HG03159 (cell line): ENCODE results near the gene MSANTD2.

Experiments
- ATAC-seq: cut with Tn5 transposase; IDR thresholded peaks from one replicate; pipeline ENCODE4 v1.9.1; 2021; ENCODE audit warnings: mild to moderate bottlenecking, moderate library complexity; ENCODE audit not compliant: unreplicated experiment

MSANTD2 gene

DNA sequence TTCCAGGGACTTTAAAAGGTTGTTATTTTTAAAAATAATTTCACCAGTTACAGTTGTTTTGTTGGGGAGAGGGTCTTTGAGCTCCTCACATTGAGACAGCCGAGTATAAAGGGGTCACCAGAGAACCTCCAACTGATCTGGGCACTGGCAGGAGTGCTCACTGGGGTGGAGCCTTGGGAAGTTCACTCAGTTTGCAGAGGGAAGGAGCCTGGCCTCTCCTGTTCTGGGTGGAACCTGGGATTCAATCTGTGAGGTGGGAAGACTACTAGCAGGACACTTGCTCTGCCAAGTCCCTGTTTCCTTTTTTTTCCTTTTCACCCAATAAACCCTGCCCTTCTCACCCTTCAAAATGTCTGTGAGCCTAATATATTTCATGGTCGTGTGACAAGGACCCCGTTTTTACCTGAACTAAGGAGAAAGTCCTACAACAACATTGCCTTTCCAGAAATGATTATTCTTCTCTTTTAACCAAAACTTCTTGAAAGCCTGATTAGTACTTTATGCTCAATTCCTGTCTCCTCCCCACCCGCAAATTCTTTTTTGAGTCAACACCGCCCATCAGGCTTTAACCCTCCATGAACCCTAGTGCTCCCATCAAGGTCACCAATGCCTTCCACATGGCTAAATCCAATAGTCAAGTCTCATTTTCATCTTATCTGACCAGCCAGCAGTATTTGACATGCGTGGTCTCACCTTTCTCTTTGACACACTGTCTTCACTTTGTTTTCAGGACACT, 22.0 kb upstream of the MSANTD2 start:
- no peak for ATAC-seq

DNA sequence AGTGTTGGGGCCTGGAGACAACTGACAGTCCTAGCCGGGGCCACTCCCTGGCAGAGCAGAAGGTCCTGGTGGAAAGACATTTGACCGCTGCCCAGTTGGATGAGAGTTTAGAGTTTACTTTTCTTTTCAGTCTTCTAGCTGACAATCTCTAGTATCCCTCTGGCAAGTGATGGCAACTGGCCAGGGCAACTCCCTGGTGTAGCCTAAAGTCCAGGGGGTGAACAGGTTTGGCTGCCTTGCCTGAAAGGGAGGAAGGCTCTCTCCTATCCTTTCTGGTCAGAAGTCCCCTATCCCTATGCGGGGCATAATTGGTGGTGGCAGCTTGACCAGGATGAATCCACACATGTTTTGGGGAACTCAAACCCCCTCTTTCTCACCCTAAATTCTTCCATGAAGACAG, 16.8 kb upstream of the MSANTD2 start:
- no peak for ATAC-seq

- ATAC-seq = no peak
Measured at GRCh38 chr11:124814739-124815138, 14.5 kb upstream of the MSANTD2 start.

DNA sequence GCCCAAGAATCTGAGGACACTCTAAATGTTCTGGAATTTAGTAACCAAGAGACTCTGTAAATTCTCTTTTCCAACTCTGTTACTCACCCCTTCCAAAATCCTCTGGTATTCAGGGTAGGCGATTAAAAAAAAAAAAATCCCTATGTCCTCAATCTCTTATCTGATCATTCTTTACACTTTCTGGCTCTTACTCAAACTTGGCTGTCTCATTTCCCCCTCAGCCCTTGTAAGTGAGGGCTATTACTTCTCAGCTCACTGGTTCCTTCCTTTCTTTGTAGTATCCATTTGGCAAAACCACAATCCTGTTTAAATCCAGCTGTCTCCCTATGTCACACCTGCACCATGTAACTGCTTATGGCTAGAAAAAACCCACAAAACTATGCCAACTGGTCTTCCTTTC, 12.7 kb upstream of the MSANTD2 start:
- ATAC-seq = no peak

DNA sequence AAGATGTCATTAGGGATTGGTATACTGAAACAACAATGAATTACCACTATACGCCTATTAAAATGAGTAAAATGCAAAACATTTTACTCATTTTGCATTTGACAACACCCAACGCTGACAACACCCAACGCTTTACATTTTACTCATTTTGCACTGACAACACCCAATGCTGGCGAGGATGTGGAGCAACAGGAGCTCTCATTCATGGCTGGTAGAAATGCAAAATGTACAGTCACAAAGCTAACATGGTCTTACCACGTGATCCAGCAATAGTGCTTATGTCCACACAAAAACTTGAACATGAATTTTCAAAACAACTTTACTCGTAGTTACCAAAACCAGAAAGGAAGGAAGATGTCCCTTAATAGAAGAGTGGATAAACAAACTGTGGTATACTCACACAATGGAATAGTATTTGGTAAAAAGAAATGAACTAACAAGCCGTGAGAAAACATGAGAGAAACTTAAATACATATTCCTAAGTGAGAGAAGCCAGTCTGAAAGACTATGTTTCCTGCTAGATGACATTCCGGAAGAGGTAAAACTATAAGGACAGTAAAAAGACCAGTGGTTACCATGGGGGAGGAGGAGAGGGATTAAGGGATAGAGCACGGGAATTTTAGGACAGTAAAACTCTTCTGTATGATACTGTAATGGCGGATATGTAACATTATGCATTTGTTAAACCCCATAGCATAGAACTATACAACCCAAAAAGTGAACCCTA, 11.4 kb upstream of the MSANTD2 start:
- no peak for ATAC-seq

DNA sequence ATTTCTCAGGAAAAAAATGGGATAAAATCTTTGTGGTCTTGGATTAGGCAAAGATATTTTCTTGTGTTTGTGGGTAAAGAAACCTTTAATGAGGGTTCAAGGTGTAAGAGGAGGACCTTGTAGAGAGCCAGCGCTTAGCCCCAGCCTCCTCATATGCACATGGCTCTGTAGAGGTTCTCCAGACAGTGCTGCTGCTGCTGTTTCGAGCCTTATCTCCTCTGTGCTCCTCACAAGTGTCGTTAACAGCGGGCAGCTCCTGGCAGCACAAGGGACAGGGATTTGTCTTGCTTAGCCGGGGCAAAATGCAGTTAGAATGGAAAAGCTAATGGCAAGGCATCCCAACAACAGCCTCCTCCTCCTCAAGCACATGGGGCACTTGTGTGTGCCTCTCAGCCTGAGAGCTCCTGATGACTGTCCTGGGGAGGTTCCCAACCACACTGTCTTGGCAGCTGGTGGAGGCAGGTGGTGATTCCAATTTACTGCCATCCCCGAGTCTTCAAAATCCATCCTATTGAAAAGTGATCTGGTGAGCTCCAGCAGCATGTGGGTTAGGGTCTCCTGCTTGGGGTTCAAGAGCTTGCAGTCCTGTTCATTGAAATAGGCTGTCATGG, 7.6 kb upstream of the MSANTD2 start:
- no peak for ATAC-seq

DNA sequence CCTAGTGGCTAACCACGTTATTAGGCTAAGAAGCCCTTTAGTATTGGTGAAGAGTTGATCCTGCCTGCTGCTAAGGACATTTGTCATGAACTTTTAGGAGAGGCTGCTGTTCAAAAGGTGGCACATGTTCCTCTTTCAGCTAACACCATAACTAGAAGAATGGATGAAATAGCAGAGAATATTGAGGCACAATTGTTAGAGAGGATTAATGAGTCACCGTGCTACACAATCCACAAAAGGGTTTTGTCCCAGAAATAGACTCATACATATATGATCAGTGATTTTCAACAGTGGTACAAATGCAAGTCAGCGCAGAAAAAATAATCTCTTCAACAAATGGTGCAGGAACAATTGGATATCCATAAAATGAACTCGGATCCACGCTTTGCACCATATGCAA, 7.0 kb upstream of the MSANTD2 start:
- no peak for ATAC-seq

DNA sequence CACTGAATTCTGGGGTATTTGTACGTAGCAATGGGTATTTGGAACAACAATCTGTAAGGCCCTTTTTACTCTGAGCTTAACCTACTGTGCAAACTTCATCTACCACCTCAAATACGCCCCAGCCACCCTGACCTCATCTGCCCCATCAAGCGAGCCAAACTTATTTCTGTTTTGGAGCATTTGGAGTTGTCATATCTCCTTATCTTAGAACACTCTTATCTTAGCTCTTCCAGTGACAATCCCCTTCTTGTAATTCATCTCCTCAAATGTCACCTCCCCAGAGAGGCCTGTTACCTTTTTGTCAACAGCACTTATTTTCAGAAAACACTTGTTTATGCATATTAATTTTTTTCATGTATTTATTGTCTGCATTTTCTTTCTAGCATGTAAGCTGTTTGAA, 4.7 kb upstream of the MSANTD2 start:
- no peak for ATAC-seq

- no peak for ATAC-seq
Measured at GRCh38 chr11:124801636-124802312, 1.6 kb upstream of the MSANTD2 start.

DNA sequence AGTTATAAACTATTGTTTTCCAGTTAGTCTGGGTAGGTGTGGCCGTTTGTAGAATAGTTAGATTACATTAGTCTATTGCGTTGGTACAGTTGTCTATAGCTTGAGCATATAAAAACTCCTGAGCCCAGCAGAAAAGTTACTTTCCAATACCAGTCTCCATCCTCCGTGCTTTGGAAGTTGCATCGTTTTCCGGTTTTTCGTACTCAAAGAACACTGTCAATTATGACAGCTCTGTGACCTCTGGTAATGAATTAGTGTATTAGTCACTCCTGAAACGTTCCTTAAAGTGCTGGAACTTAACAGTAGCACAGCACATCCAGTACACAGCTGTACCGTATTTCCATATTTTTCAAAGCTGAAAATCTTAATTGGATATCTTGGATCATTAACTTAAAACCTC, 808 bp upstream of the MSANTD2 start:
- ATAC-seq = no peak

DNA sequence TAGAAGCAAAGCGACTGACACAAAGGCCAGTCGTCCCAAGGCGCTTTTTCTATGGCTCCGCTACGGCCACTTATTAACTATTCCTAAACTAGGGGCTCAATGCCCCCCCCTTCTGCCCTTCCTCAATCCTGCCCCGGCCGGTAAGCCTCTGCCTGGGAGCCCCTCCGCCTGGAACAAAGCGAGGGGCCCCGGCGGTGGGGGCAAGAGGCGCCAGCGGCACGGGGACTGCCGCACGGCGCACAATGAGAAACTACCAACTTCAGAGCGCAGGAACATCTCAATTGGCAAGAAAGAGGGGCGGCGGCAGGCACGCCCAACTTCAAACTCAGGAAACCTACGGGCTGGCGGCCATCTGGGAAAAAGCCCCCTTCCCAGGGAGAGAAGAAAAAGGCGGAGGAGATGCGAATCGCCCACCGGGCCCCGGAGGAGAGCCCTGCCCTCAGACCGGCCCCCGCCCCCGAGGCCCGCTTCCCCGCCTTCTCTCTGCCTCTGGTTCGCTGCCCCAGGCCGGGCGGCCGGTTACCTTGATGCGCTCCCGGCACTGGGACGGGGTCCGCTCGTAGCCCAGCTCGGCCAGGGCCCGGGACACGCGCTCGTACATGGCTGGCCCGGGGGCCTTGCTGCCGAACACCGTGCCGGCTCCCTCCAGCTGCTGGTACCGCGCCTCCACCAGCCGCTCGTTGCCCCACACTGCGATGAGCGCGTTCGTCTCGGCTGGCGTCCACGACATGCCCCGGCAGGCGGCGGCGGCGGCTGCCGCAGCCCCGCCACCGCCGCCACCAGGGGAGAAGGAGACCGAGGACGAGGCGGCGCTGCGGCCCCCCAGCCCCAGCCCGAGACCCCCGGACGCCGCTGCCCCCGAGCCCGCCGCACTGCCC, 619 bp downstream of the MSANTD2 start:
- ATAC-seq = peak; percentile 43

DNA sequence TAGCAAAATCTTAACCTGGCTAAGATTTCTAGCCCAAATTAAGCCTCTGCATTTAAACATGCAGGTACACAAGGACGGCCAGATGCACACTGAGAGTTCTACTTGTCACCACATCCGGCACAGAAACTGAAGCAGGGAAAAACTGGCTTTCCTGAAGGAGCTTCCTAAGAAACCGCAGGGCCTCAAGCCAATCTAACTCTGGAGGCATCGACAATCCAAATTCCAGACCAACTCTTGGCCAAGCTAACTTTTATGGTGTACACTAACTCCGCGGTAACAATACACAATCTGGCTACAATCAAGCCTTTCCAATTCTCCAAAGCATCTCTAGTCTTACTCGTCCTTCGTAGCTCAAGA, 1.2 kb downstream of the MSANTD2 start:
- peak; percentile 27 for ATAC-seq

GRCh38 chr11:124796312-124796711, 3.9 kb downstream of the MSANTD2 start:
- ATAC-seq = no peak

GRCh38 chr11:124793466-124794278, 6.5 kb downstream of the MSANTD2 start:
- peak; percentile 44 for ATAC-seq

- peak; percentile 83 for ATAC-seq
Measured at GRCh38 chr11:124791626-124792341, 8.4 kb downstream of the MSANTD2 start.

DNA sequence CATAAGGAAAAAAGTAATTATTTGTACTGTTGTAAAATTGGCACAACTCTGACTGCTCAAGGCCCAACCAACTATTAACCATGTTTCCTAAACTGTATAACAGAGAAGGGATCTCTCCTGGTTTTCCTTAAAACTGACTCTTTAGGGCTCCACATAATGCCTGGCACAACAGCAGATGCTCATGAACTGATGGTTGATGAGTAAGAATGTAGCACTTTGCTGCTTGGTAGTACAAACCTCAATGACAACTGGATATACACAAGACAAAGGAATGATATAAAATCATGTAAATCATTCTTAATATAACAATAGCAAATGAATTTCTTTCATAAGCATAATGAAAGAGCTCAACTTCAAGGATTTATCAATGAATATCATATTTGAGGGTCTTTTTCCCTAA, 11.7 kb downstream of the MSANTD2 start:
- no peak for ATAC-seq

- no peak for ATAC-seq
Measured at GRCh38 chr11:124784051-124784450, 16.2 kb downstream of the MSANTD2 start.

DNA sequence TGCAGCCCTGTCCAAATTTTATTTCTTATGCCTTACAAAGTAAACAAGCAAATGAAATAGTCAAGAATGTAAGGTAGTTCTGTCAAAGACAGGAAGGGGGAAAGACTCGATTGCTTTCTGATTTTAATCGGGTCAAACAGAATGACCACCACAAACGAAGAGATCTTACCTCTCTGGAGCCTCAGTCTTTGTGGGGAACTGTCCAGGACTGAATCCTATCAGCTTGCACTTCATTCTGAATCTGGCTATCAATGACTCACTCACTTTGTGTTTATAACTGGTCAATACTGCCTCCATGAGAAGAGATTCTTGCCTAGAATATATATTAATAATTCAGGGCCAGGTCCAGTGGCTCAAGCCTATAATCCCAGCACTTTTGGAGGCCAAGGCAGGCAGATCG, 17.2 kb downstream of the MSANTD2 start:
- ATAC-seq = no peak

- no peak for ATAC-seq
Measured at GRCh38 chr11:124779568-124779967, 20.6 kb downstream of the MSANTD2 start.
